GM12864 (cell line): Measurements from ENCODE around the gene EXOSC5.

Experiments
- DNase-seq: peaks from one replicate; pipeline ENCODE4 v3.0.0-alpha.2; 2011; ENCODE audit warnings: low read depth
- H3K4me3 ChIP-seq: 2 replicates; pipeline ENCODE4 v1.5.1; 2011; ENCODE audit warnings: mild to moderate bottlenecking, low read depth, low read length, control low read depth
- TF ChIP-seq, protein P1 (sequence below): IDR thresholded peaks from 2 replicates; pipeline ENCODE4 v1.5.1; 2011; ENCODE audit warnings: low read depth, mild to moderate bottlenecking, moderate library complexity, low read length, control low read depth, inconsistent platforms; ENCODE audit errors: missing control alignments

EXOSC5 gene

DNA sequence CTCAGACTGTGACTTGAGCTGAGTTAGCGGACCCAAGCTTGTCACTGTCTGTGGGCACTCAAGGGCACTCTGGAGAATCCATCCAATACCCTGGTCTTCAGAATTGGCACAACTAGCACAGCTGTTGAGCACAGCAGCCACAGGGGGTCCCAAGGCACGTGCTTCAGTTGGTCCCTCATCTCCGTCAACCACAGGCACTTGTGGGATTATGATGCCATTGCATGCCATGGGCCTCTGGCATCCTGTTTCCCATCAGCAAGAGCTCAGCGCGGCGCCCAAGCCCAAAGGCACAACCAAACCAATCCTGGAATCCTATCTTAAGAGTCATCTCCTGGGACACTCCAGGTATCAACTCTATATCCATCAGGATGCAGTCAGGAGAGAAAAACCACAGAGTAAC lies 33.8 kb upstream of the EXOSC5 start:
- H3K4me3 ChIP-seq = no peak overlapping the region
- TF ChIP-seq, protein P1, sequence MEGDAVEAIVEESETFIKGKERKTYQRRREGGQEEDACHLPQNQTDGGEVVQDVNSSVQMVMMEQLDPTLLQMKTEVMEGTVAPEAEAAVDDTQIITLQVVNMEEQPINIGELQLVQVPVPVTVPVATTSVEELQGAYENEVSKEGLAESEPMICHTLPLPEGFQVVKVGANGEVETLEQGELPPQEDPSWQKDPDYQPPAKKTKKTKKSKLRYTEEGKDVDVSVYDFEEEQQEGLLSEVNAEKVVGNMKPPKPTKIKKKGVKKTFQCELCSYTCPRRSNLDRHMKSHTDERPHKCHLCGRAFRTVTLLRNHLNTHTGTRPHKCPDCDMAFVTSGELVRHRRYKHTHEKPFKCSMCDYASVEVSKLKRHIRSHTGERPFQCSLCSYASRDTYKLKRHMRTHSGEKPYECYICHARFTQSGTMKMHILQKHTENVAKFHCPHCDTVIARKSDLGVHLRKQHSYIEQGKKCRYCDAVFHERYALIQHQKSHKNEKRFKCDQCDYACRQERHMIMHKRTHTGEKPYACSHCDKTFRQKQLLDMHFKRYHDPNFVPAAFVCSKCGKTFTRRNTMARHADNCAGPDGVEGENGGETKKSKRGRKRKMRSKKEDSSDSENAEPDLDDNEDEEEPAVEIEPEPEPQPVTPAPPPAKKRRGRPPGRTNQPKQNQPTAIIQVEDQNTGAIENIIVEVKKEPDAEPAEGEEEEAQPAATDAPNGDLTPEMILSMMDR = no peak
- no peak for DNase-seq

DNA sequence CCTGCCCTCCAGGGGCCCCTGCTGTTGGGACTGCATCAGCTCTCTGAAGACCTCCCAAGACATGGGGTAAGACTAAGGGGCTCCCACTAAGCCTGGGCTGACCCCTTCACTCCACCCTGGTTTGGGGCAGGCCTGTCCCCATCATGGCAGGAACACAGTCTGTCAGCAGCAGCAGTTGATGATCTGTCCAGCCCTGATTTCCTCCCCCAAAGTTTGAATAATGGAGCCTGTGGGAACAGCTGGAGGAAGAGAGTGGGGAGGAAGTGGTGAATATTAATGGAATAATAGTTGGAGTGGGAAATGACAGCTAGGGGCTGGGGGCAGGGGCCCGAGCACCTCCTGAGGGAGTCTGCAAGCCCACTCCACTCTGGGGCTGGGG lies 31.3 kb upstream of the EXOSC5 start:
- TF ChIP-seq, protein P1 = no peak
- H3K4me3 ChIP-seq = no peak overlapping the region
- DNase-seq = no peak

DNA sequence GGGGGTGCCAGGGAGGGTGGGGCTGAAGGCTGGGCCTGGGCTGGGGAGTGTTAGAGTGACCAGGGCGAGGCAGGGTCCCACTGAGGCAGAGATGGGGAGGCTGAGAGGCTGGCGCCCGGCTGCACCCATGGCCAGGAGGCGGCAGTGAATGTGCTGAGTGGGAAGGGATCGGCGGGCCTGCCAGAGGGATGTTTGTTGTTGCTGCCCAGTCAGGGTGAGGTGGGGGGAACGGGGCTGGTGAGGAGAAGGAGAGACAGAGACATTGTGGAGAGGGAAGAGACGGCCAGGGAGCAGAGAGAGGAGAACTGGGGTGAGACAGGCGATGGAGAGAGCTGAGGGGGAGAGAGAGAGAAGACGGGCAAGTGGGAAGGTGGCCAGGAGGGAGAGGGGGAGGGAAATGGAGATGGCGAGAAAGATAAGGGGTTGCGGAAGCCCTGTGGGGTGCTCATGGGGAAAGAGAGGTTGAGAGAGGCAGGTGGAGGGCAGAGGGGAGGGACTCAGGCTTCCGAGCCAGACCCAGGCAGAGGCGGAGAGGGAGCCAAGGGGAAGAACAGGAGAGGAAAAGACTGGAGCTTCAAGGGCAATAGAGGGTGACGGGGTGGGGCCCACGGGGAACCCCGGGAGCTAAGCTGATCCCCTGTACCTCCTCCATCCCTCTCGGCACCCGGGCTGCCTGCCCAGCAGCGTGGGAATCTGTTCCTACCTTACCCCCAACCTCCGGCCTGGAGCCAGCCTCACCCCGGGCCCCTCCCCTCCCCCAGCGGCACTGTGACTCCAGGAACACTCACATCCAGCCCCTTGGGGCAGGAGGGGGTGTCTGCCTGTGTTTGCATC lies 30.7 kb upstream of the EXOSC5 start:
- TF ChIP-seq, protein P1 = no peak
- H3K4me3 ChIP-seq = no peak overlapping the region
- no peak for DNase-seq

DNA sequence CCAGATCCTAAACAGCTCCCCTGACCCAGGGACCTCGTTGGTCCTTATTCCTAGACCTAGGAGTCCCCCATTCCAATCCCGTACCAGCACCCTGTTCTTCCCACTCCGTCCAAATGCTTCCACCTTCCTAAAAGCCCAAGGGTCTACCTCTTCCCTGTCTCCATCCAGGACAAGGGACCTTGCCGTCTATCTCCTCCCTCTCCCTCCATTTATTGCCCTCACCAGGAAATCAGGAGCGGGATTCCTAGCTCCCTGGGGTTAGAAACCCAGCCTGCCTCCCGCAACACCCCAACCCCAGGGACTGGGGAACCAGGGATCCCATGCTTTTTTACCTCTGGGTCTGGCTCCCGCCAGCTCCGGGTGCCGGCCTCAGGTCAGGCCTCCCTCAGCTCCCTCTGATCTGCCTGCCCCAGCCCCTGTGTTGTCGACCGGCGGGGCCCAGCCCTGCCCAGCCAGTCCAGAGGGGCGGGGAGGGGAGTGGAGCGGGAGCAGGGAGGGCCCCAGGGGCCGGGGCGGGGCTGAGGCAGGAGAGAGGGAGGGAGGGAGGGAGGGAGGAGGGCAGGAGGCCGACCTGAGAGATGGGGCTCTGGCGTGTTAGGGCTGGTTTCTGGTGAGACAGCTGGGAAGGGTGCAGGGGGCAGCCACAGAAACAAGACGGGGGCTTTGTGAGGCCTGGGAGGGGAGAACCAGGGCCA lies 29.9 kb upstream of the EXOSC5 start, which contains the start of gene B3GNT8:
B3GNT8 (minus strand) TSS at position 423 of the 695 bp plus-strand sequence. CDS start 596 bp downstream, outside the sequence.
- TF ChIP-seq, protein P1 = no peak
- H3K4me3 ChIP-seq = no peak within 1 kb of the TSS
- DNase-seq = no peak

DNA sequence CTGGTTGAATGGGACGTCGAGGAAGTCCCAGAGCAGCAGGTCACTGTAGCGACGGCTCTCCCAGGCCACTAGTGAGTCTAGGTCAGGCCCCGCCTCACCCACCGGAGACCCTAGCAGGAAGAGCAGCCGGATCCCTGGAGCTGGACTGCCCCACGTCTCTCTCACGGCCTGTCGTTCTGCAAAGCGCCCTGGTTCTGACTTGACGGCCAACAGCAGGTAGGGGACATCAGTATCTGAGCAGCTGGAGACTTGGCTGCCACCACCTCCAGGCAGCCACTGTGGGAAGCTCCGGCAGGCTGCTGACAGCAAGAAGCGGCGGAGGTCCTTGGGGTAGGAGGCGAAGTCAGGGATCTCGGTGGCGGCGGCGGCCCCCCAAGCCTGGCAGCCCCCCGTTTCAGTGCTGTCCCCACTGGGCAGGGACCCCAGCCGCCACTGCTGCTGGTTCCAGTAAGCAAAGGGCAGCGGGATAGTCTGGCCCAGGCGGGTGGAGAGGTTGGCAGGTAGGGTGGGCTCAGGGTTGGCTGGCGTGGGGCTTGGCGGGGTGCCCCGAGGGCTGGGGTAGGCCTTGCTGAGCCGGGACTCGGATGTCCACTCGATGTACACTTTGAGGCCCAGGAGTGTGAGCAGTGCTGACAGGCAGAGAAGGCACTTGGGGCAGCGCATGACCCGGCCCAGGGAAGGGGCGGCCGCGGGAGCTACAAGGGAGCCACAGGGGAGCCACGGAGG lies 29.1 kb upstream of the EXOSC5 start:
- no peak overlapping the region for H3K4me3 ChIP-seq

More for the DNA sequence above, 29.1 kb upstream of the EXOSC5 start:
- no peak for DNase-seq
- TF ChIP-seq, protein P1 = no peak
